Upper lobe of left lung (tissue), 4 donors: ENCODE measurements around the gene GPC5.

ENCODE experiments used
- CTCF ChIP-seq, 6 experiments: fragments of 450-650 bp in 4 of 6; fragments of 200-600 bp in 2 of 6; sonication (generic) in 2 of 6; IDR thresholded peaks; one replicate each; pipeline ENCODE4 v1.5.1; 2016 to 2019; ENCODE audit warnings: antibody characterized with exemption in 6 of 6
- POLR2A ChIP-seq, 4 donors: fragments of 450-650 bp; IDR thresholded peaks; one replicate each; pipeline ENCODE4 v1.5.1; 2016 to 2017; ENCODE audit warnings: antibody characterized with exemption in 4 of 4, mild to moderate bottlenecking in 2 of 4
- POLR2AphosphoS5 ChIP-seq, 2 donors: sonication (generic); formaldehyde crosslinking; IDR thresholded peaks; one replicate each; pipeline ENCODE4 v1.5.1; 2017; ENCODE audit warnings: antibody characterized with exemption in 2 of 2

- TF ChIP-seq CTCF (IDR thresholded peaks at IDR 0.05) (no peak), POLR2A (IDR thresholded peaks at IDR 0.05) (no peak), POLR2AphosphoS5 (IDR thresholded peaks at IDR 0.05) (no peak)
Observed at GRCh38 chr13:91816263-91816807, 417.9 kb downstream of the GPC5 start.
